H9 (cell line): ENCODE data around the gene TMEM178B. TPM values are rescaled to one million over a fixed set of nuclear protein-coding genes. Genes with fewer than 3 reads are reported as not detected.

Experiments
- DNase-seq: peaks from one replicate; pipeline ENCODE4 v3.0.0-alpha.2; 2017
- H2AFZ ChIP-seq: one replicate; pipeline ENCODE4 v1.6.1; 2013; ENCODE audit warnings: mild to moderate bottlenecking, low read length, control low read depth, moderate library complexity
- H2AK5ac ChIP-seq: 2 replicates; pipeline ENCODE4 v1.6.1; 2013; ENCODE audit warnings: low read length, control low read depth, mixed read lengths; ENCODE audit not compliant: insufficient read length
- H2BK120ac ChIP-seq: one replicate; pipeline ENCODE4 v1.6.1; 2013; ENCODE audit warnings: low read depth, mild to moderate bottlenecking, low read length, control low read depth, inconsistent platforms; ENCODE audit not compliant: poor library complexity, severe bottlenecking
- H2BK12ac ChIP-seq: 2 replicates; pipeline ENCODE4 v1.6.1; 2013; ENCODE audit warnings: low read length, control low read depth, mixed read lengths, low read depth; ENCODE audit not compliant: insufficient read length
- H2BK15ac ChIP-seq: 2 replicates; pipeline ENCODE4 v1.6.1; 2013; ENCODE audit warnings: low read depth, low read length, control low read depth
- H2BK20ac ChIP-seq: one replicate; pipeline ENCODE4 v1.6.1; 2013; ENCODE audit warnings: low read depth, mild to moderate bottlenecking, low read length, control low read depth, inconsistent platforms; ENCODE audit not compliant: poor library complexity, severe bottlenecking
- H2BK5ac ChIP-seq: 2 replicates; pipeline ENCODE4 v1.6.1; 2013; ENCODE audit warnings: low read length, control low read depth, mixed read lengths; ENCODE audit not compliant: insufficient read length
- H3K14ac ChIP-seq: 2 replicates; pipeline ENCODE4 v1.6.1; 2013; ENCODE audit warnings: low read length, control low read depth; ENCODE audit not compliant: insufficient read depth
- H3K18ac ChIP-seq: 2 replicates; pipeline ENCODE4 v1.6.1; 2013; ENCODE audit warnings: low read depth, mild to moderate bottlenecking, mixed read lengths, low read length, control low read depth; ENCODE audit not compliant: insufficient read length
- H3K23ac ChIP-seq: 2 replicates; pipeline ENCODE4 v1.6.1; 2013; ENCODE audit warnings: low read length, control low read depth, mixed read lengths, low read depth; ENCODE audit not compliant: insufficient read length
- H3K23me2 ChIP-seq: 2 replicates; pipeline ENCODE4 v1.6.1; 2013; ENCODE audit warnings: low read depth, mild to moderate bottlenecking, mixed read lengths, low read length, control low read depth; ENCODE audit not compliant: insufficient read length, poor library complexity, severe bottlenecking
- H3K27ac ChIP-seq: 2 replicates; pipeline ENCODE4 v1.5.1; 2013; ENCODE audit warnings: low read length, control low read depth, mixed read lengths, low read depth; ENCODE audit not compliant: insufficient read length
- H3K27me3 ChIP-seq: 2 replicates; pipeline ENCODE4 v1.6.1; 2013; ENCODE audit warnings: low read length, control low read depth, inconsistent platforms; ENCODE audit not compliant: insufficient read depth
- H3K4ac ChIP-seq: 2 replicates; pipeline ENCODE4 v1.6.1; 2013; ENCODE audit warnings: low read depth, mild to moderate bottlenecking, control low read depth, inconsistent platforms, low read length, moderate library complexity
- H3K4me1 ChIP-seq: 2 replicates; pipeline ENCODE4 v1.6.1; 2013; ENCODE audit warnings: low read length, control low read depth, inconsistent platforms; ENCODE audit not compliant: insufficient read depth
- H3K4me2 ChIP-seq: 2 replicates; pipeline ENCODE4 v1.6.1; 2013; ENCODE audit warnings: low read length, control low read depth, mixed read lengths; ENCODE audit not compliant: insufficient read length, insufficient read depth
- H3K56ac ChIP-seq: 2 replicates; pipeline ENCODE4 v1.6.1; 2013; ENCODE audit warnings: low read depth, mild to moderate bottlenecking, mixed read lengths, low read length, control low read depth; ENCODE audit not compliant: insufficient read length
- H3K79me1 ChIP-seq: 2 replicates; pipeline ENCODE4 v1.6.1; 2013; ENCODE audit warnings: low read depth, mild to moderate bottlenecking, moderate library complexity, low read length, control low read depth, inconsistent platforms; ENCODE audit not compliant: insufficient read depth, poor library complexity, severe bottlenecking
- H3K79me2 ChIP-seq: 2 replicates; pipeline ENCODE4 v1.6.1; 2013; ENCODE audit warnings: low read length, control low read depth, inconsistent platforms; ENCODE audit not compliant: insufficient read depth
- H3K9ac ChIP-seq: 2 replicates; pipeline ENCODE4 v1.6.1; 2013; ENCODE audit warnings: low read length, control low read depth, mixed read lengths; ENCODE audit not compliant: insufficient read length; ENCODE audit errors: extremely low read depth
- H3K9me3 ChIP-seq: one replicate; pipeline ENCODE4 v1.6.1; 2013; ENCODE audit warnings: low read depth, low read length, inconsistent platforms; ENCODE audit not compliant: control insufficient read depth
- H3T11ph ChIP-seq: one replicate; pipeline ENCODE4 v1.6.1; 2013; ENCODE audit warnings: mild to moderate bottlenecking, low read length, control low read depth, inconsistent platforms
- H4K20me1 ChIP-seq: one replicate; pipeline ENCODE4 v1.6.1; 2013; ENCODE audit not compliant: control insufficient read depth, insufficient read length, insufficient read depth
- H4K5ac ChIP-seq: 2 replicates; pipeline ENCODE4 v1.6.1; 2013; ENCODE audit warnings: low read depth, mild to moderate bottlenecking, mixed read lengths, low read length, control low read depth; ENCODE audit not compliant: insufficient read length
- H4K8ac ChIP-seq: replicated peaks from 2 replicates; pipeline ENCODE4 v1.6.1; 2013; ENCODE audit warnings: low read length, control low read depth, mixed read lengths, low read depth; ENCODE audit not compliant: insufficient read length
- H4K91ac ChIP-seq: 2 replicates; pipeline ENCODE4 v1.6.1; 2013; ENCODE audit warnings: low read depth, mild to moderate bottlenecking, moderate library complexity, mixed read lengths, low read length, control low read depth; ENCODE audit not compliant: insufficient read length
- H3K27ac Mint-ChIP-seq, 3 experiments: 2 replicates in 2 of 3; 3 replicates in 1 of 3; pipeline ENCODE4 v1.8.0; 2020 to 2021; ENCODE audit warnings: mixed read lengths in 3 of 3, mild to moderate bottlenecking in 1 of 3, moderate library complexity in 1 of 3
- H3K27me3 Mint-ChIP-seq: 2 replicates; pipeline ENCODE4 v1.8.0; 2021; ENCODE audit warnings: low read depth, mild to moderate bottlenecking, moderate library complexity, mixed read lengths
- H3K36me3 Mint-ChIP-seq, 3 experiments: 2 replicates in 2 of 3; 3 replicates in 1 of 3; pipeline ENCODE4 v1.8.0; 2020 to 2021; ENCODE audit warnings: low read depth in 3 of 3, mixed read lengths in 3 of 3; ENCODE audit not compliant: insufficient read depth in 1 of 3
- H3K4me1 Mint-ChIP-seq, 2 experiments: 2 replicates each; pipeline ENCODE4 v1.8.0; 2020; ENCODE audit warnings: mixed read lengths in 2 of 2
- H3K4me3 Mint-ChIP-seq, 2 experiments: 2 replicates in 1 of 2; 3 replicates in 1 of 2; pipeline ENCODE4 v1.8.0; 2020 to 2021; ENCODE audit warnings: mild to moderate bottlenecking in 2 of 2, mixed read lengths in 2 of 2, moderate library complexity in 1 of 2
- H3K9me3 Mint-ChIP-seq, 2 experiments: 2 replicates in 1 of 2; 3 replicates in 1 of 2; pipeline ENCODE4 v1.8.0; 2020; ENCODE audit warnings: mild to moderate bottlenecking in 2 of 2, mixed read lengths in 2 of 2, moderate library complexity in 1 of 2
- CTCF ChIP-seq: fragments of 200-600 bp; sonication (generic); conservative IDR thresholded peaks from 3 replicates; pipeline ENCODE4 v1.8.0; 2021; ENCODE audit warnings: antibody characterized with exemption, mild to moderate bottlenecking
- WGBS: extraction: QIAGEN DNeasy Blood & Tissue Kit; methylation state at CpG from one replicate; pipeline ENCODE4 v1.1.7; 2013; ENCODE audit warnings: missing lambda C conversion rate, low lambda C conversion rate, mixed read lengths; ENCODE audit not compliant: insufficient read length; ENCODE audit errors: extremely low coverage; 5-methylcytosine and 5-hydroxymethylcytosine counted together
- total RNA-seq: library from RNA; stranded (reverse); gene quantifications from 2 replicates; pipeline ENCODE4 v1.2.1, GENCODE V29; 2021

TMEM178B gene
- total RNA-seq, 1 experiment from 2014 or later = 11.3 TPM

GRCh38 chr7:141439164-141439563 is 365.3 kb downstream of the TMEM178B start:
- Histone ChIP-seq H3T11ph (no peak overlapping the region), H3K9ac (no peak overlapping the region), H3K4me1 (peaks cover 8% of the 10 kb centered on the region; the same call in 1 of the 2 replicates), H2BK5ac (no peak overlapping the region), H2BK120ac (no peak overlapping the region), H2AK5ac (no peak overlapping the region), H3K27me3 (no peaks in the 10 kb centered on the region), H2BK20ac (no peak overlapping the region), H3K79me1 (no peaks in the 10 kb centered on the region), H2BK12ac (no peak overlapping the region), H3K4ac (no peak overlapping the region), H3K23me2 (peaks cover 3% of the 10 kb centered on the region), H4K20me1 (no peaks in the 10 kb centered on the region), H3K14ac (no peak overlapping the region; the same call in 1 of the 2 replicates), H3K23ac (no peak overlapping the region), H3K9me3 (no peaks in the 10 kb centered on the region), H3K79me2 (no peaks in the 10 kb centered on the region), H3K27ac (no peak overlapping the region), H4K8ac (no peak overlapping the region), H2BK15ac (no peak overlapping the region), H4K5ac (no peak overlapping the region), H4K91ac (no peak overlapping the region), H3K18ac (no peak overlapping the region), H3K4me2 (no peak overlapping the region), H2AFZ (no peak overlapping the region), H3K56ac (no peak overlapping the region)
- H3K9me3 Mint-ChIP-seq = no peaks in the 10 kb centered on the region
- no peak for DNase-seq
- H3K4me3 Mint-ChIP-seq = no peak overlapping the region
- peaks cover 0 to 3% (median 2%) of the 10 kb centered on the region in 3 experiments; a peak in 5 of 7 replicates for H3K36me3 Mint-ChIP-seq
- peaks cover 18 to 30% of the 10 kb centered on the region in 2 experiments for H3K4me1 Mint-ChIP-seq
- H3K27ac Mint-ChIP-seq = no peak overlapping the region
- no peak for TF ChIP-seq CTCF
- WGBS = no CpG with 5 or more reads among the region's 2 CpGs
- H3K27me3 Mint-ChIP-seq = no peaks in the 10 kb centered on the region
